Endothelial cell (in vitro differentiated cells): Measurements from ENCODE around the gene FIS1. TPM values are rescaled to one million over a fixed set of nuclear protein-coding genes. Genes with fewer than 3 reads are reported as not detected.

Experiments used
- DNase-seq: peaks from one replicate; pipeline ENCODE4 v3.0.0; 2021; ENCODE audit warnings: low spot score
- H3K27ac Mint-ChIP-seq: one replicate; pipeline ENCODE4 v1.8.0; 2021; ENCODE audit warnings: mixed read lengths, inconsistent platforms; ENCODE audit not compliant: unreplicated experiment
- H3K27me3 Mint-ChIP-seq: one replicate; pipeline ENCODE4 v1.8.0; 2021; ENCODE audit warnings: mild to moderate bottlenecking, moderate library complexity, mixed read lengths, inconsistent platforms; ENCODE audit not compliant: unreplicated experiment
- H3K36me3 Mint-ChIP-seq: one replicate; pipeline ENCODE4 v1.8.0; 2021; ENCODE audit warnings: mild to moderate bottlenecking, low read depth, mixed read lengths, inconsistent platforms; ENCODE audit not compliant: unreplicated experiment
- H3K4me1 Mint-ChIP-seq: one replicate; pipeline ENCODE4 v1.8.0; 2021; ENCODE audit warnings: mild to moderate bottlenecking, mixed read lengths, inconsistent platforms; ENCODE audit not compliant: unreplicated experiment
- H3K4me3 Mint-ChIP-seq: one replicate; pipeline ENCODE4 v1.8.0; 2021; ENCODE audit warnings: mild to moderate bottlenecking, mixed read lengths, inconsistent platforms; ENCODE audit not compliant: unreplicated experiment
- H3K9me3 Mint-ChIP-seq: one replicate; pipeline ENCODE4 v1.8.0; 2021; ENCODE audit warnings: mixed read lengths, inconsistent platforms; ENCODE audit not compliant: unreplicated experiment
- CTCF ChIP-seq: fragments of 200-600 bp; sonication (generic); IDR thresholded peaks from one replicate; pipeline ENCODE4 v1.5.0; 2021; ENCODE audit warnings: antibody characterized with exemption; ENCODE audit not compliant: unreplicated experiment
- total RNA-seq: library from RNA; stranded (reverse); fragmentation: NEBNext Ultra II Directional; extraction: Animal tissue kit (Norgen Biotek cat#: 25700); gene quantifications from one replicate; pipeline ENCODE4 v1.2.1, GENCODE V29; 2021; ENCODE audit not compliant: unreplicated experiment

The FIS1 gene
- total RNA-seq, 1 donor from 2014 or later: 150 TPM

- Mint-ChIP-seq H3K27ac (no peak overlapping the region), H3K27me3 (peaks cover 12% of the 10 kb centered on the region), H3K4me1 (no peaks in the 10 kb centered on the region), H3K36me3 (no peaks in the 10 kb centered on the region), H3K4me3 (no peak overlapping the region), H3K9me3 (no peaks in the 10 kb centered on the region)
- TF ChIP-seq CTCF: no peak
- no peak for DNase-seq
Observed at GRCh38 chr7:101195884-101196283, 49.0 kb downstream of the FIS1 start.

Other genes with a start within 250 kb of the FIS1 start
- not detected for gene MUC17, start 225.0 kb downstream of the FIS1 start, total RNA-seq
- gene TRIM56, start 159.6 kb downstream of the FIS1 start, total RNA-seq: 5.3 TPM
- gene SERPINE1, start 118.0 kb downstream of the FIS1 start, total RNA-seq: 0.80 TPM
- 45.6 TPM for gene AP1S1, start 90.6 kb downstream of the FIS1 start, total RNA-seq
- gene VGF, start 79.5 kb downstream of the FIS1 start, total RNA-seq: 0.77 TPM
- gene NAT16, start 64.8 kb downstream of the FIS1 start, total RNA-seq: not detected
- gene MOGAT3, start 44.0 kb downstream of the FIS1 start, total RNA-seq: not detected
- 73.0 TPM for gene PLOD3, start 27.5 kb downstream of the FIS1 start, total RNA-seq
- 71.5 TPM for gene ZNHIT1, start 26.9 kb downstream of the FIS1 start, total RNA-seq
- 10.5 TPM for gene CLDN15, start 7.3 kb downstream of the FIS1 start, total RNA-seq
- gene IFT22, start 76.7 kb upstream of the FIS1 start, total RNA-seq: 25.8 TPM
- gene COL26A1, start 117.8 kb upstream of the FIS1 start, total RNA-seq: 6.1 TPM